HEK293T (cell line): Measurements from ENCODE around the gene SKIL.

Experiments
- ARNT ChIP-seq: fragments of 450-650 bp; IDR thresholded peaks from 2 replicates; pipeline ENCODE4 v1.6.1; 2017; ENCODE audit warnings: mild to moderate bottlenecking
- FOXA1 ChIP-seq: fragments of 450-650 bp; IDR thresholded peaks from 2 replicates; pipeline ENCODE4 v1.6.1; 2016; ENCODE audit warnings: mild to moderate bottlenecking
- L3MBTL2 ChIP-seq: fragments of 450-650 bp; conservative IDR thresholded peaks from 2 replicates; pipeline ENCODE4 v1.6.1; 2016; ENCODE audit warnings: mild to moderate bottlenecking
- SP1 ChIP-seq: fragments of 450-650 bp; IDR thresholded peaks from 2 replicates; pipeline ENCODE4 v1.6.1; 2017
- SUZ12 ChIP-seq: fragments of 450-650 bp; IDR thresholded peaks from 2 replicates; pipeline ENCODE4 v1.6.1; 2016; ENCODE audit warnings: mild to moderate bottlenecking
- TARDBP ChIP-seq: fragments of 450-650 bp; IDR thresholded peaks from 2 replicates; pipeline ENCODE4 v1.6.1; 2016
- TF ChIP-seq, protein P1 (sequence below): fragments of 450-650 bp; IDR thresholded peaks from 2 replicates; pipeline ENCODE4 v1.6.1; 2016

- TF ChIP-seq TARDBP: no peak
- TF ChIP-seq SUZ12: no peak
- no peak for TF ChIP-seq FOXA1
- TF ChIP-seq ARNT: no peak
- no peak for TF ChIP-seq L3MBTL2
- TF ChIP-seq SP1: no peak
- TF ChIP-seq, protein P1, sequence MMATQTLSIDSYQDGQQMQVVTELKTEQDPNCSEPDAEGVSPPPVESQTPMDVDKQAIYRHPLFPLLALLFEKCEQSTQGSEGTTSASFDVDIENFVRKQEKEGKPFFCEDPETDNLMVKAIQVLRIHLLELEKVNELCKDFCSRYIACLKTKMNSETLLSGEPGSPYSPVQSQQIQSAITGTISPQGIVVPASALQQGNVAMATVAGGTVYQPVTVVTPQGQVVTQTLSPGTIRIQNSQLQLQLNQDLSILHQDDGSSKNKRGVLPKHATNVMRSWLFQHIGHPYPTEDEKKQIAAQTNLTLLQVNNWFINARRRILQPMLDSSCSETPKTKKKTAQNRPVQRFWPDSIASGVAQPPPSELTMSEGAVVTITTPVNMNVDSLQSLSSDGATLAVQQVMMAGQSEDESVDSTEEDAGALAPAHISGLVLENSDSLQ: no peak
Observed at GRCh38 chr3:170443457-170443856, 85.9 kb downstream of the SKIL start.
